GM12892 (cell line): ENCODE data around the gene S100A14.

Experiments
- POLR2A ChIP-seq: IDR thresholded peaks from 2 replicates; pipeline ENCODE4 v1.6.1; 2011; ENCODE audit warnings: low read depth, low read length, control low read depth
- TAF1 ChIP-seq: IDR thresholded peaks from 2 replicates; pipeline ENCODE4 v1.6.1; 2011; ENCODE audit warnings: low read depth, mild to moderate bottlenecking, control low read depth, low read length, borderline replicate concordance

DNA sequence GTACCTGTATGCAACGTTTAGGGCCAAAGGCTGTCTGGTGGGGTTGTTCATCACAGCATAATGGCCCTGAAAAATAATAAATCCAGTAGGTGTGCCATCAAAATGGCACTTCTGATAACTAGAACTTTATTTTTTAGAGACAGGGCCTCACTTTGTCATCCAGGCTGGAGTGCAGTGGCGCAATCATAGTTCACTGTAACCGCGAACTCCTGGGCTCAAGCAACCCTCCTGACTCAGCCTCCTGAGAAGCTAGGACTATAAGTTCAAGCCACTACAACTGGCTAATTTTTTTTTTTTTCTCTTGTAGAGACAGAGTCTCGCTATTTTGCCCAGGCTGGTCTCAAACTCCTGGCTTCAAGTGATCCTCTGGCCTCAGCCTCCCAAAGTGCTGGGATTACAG, 47.1 kb upstream of the S100A14 start:
- TF ChIP-seq POLR2A (no peak), TAF1 (no peak)
